Measurements from ENCODE around the gene TBC1D4.

- TF ChIP-seq EZH2 (IDR thresholded peaks at IDR 0.05; ENCODE audit: low read length, unreplicated experiment) (no peak), CTCF (conservative IDR thresholded peaks at IDR 0.05; ENCODE audit: low read depth, low read length) (no peak)
Measured at GRCh38 chr13:75530549-75530961, 48.6 kb upstream of the TBC1D4 start.
